WI38 (cell line): Measurements from ENCODE around the gene NAV3.

Experiments used
- H3K4me3 ChIP-seq: 2 replicates; pipeline ENCODE4 v1.5.1; 2011; ENCODE audit warnings: low read depth, mild to moderate bottlenecking, control low read depth, low read length
- CTCF ChIP-seq: IDR thresholded peaks from 2 replicates; pipeline ENCODE4 v1.5.1; 2012; ENCODE audit warnings: low read depth, mild to moderate bottlenecking, control low read depth, low read length

The NAV3 gene

GRCh38 chr12:77893918-77894317 is 63.2 kb downstream of the NAV3 start:
- no peak for TF ChIP-seq CTCF
- no peak overlapping the region for H3K4me3 ChIP-seq

GRCh38 chr12:77894556-77894955 is 63.9 kb downstream of the NAV3 start:
- no peak for TF ChIP-seq CTCF
- H3K4me3 ChIP-seq: no peak overlapping the region

GRCh38 chr12:77895699-77896098 is 65.0 kb downstream of the NAV3 start:
- no peak for TF ChIP-seq CTCF

GRCh38 chr12:77907936-77908335 is 77.2 kb downstream of the NAV3 start:
- TF ChIP-seq CTCF: no peak
- H3K4me3 ChIP-seq: no peak overlapping the region

More at GRCh38 chr12:77895699-77896098, 65.0 kb downstream of the NAV3 start:
- no peak overlapping the region for H3K4me3 ChIP-seq

- TF ChIP-seq CTCF: no peak
- H3K4me3 ChIP-seq: no peak overlapping the region
Observed at GRCh38 chr12:77914081-77914488, 83.4 kb downstream of the NAV3 start.

GRCh38 chr12:77915071-77915600 is 84.4 kb downstream of the NAV3 start:
- no peak for TF ChIP-seq CTCF
- H3K4me3 ChIP-seq: no peak overlapping the region

- no peak for TF ChIP-seq CTCF
- H3K4me3 ChIP-seq: no peak overlapping the region
Observed at GRCh38 chr12:77916276-77916675, 85.6 kb downstream of the NAV3 start.
